ENCODE results near the gene EID1.

EID1 gene

DNA sequence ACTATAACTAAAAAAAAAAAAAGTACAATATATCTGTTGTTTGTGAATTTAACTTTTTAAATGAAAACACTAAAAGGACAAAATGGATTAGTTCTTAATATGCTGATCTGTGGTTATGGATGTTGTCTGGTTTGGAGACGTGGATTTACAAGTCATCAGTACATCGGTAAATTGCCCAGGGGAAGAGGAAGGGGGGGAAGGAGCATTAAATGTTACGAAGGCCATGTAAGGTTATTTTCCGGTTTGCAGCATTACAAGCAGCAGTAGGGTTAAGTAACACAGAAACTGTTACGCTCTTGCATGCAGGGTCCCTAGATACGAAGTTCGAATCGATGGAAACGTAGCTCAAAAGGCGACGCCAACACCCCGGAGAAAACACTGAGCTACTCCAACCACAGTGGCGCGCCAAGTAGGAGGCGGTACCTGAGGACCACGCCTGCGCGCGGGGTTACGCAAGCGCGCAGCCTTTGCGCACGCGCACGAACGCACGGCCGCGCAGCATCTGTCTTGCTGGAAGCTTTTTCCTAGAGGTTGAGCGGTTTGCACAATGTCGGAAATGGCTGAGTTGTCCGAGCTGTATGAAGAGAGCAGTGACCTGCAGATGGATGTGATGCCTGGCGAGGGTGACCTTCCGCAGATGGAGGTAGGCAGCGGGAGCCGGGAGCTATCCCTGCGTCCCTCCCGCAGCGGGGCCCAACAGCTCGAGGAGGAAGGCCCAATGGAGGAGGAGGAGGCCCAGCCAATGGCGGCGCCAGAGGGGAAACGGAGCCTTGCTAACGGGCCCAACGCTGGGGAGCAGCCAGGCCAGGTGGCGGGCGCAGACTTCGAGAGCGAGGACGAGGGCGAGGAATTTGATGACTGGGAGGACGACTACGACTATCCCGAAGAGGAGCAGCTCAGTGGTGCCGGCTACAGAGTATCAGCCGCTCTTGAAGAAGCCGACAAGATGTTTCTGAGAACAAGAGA lies at the start of gene EID1:
Gene EID1 (plus strand): TSS at position 505 of the 966 bp plus-strand sequence. CDS start 43 bp downstream, at position 548.
- DNase-seq (ENCODE audit: low read depth): peak; percentile 98
- peak within 1 kb of the TSS; percentile 97 for H3K4me3 ChIP-seq (ENCODE audit: low read depth, low read length)
- TF ChIP-seq, protein P1, sequence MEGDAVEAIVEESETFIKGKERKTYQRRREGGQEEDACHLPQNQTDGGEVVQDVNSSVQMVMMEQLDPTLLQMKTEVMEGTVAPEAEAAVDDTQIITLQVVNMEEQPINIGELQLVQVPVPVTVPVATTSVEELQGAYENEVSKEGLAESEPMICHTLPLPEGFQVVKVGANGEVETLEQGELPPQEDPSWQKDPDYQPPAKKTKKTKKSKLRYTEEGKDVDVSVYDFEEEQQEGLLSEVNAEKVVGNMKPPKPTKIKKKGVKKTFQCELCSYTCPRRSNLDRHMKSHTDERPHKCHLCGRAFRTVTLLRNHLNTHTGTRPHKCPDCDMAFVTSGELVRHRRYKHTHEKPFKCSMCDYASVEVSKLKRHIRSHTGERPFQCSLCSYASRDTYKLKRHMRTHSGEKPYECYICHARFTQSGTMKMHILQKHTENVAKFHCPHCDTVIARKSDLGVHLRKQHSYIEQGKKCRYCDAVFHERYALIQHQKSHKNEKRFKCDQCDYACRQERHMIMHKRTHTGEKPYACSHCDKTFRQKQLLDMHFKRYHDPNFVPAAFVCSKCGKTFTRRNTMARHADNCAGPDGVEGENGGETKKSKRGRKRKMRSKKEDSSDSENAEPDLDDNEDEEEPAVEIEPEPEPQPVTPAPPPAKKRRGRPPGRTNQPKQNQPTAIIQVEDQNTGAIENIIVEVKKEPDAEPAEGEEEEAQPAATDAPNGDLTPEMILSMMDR (conservative IDR thresholded peaks at IDR 0.05; ENCODE audit: low read depth, low read length): no peak

DNA sequence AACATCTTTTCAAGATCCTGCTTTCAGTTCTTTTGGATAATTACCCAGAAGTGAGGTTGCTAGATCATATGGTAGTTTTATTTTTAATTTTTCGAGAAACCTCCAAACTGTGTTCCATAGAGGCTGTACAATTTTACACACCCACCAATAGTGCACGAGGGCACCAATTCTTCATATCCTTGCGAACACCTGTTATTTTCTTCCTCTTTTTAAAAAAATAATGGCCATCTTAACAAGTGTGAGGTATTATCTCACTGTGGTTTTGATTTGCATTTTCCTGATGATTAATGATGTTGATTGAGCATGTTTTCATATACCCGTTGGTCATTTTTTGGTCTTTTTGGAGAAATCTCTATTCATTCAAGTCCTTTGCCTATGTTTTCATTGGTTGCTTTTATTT lies 49.5 kb upstream of the EID1 start:
- DNase-seq (ENCODE audit: low read depth): no peak
- H3K4me3 ChIP-seq (ENCODE audit: low read depth, low read length): no peak overlapping the region
- TF ChIP-seq, protein P1 (conservative IDR thresholded peaks at IDR 0.05; ENCODE audit: low read depth, low read length): no peak

DNA sequence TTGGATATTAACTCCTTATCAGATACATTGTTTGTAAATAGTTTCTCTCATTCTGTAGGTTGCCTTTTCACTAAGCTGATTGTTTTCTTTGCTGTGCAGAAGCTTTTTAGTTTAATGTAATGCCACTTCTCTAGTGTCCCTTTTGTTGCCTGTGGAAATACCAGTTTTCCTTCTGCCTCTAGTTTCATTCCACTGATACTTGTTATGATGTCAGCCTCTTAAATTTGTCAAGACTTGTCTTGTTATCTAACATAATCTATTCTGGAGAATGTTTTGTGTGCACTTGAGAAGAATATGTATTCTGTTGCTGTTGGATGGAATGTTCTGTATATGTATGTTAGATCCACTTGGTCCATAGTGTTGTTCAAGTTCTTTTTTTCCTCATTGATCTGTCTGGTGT lies 49.0 kb upstream of the EID1 start:
- TF ChIP-seq, protein P1 (conservative IDR thresholded peaks at IDR 0.05; ENCODE audit: low read depth, low read length): no peak
- H3K4me3 ChIP-seq (ENCODE audit: low read depth, low read length): no peak overlapping the region
- DNase-seq (ENCODE audit: low read depth): no peak

DNA sequence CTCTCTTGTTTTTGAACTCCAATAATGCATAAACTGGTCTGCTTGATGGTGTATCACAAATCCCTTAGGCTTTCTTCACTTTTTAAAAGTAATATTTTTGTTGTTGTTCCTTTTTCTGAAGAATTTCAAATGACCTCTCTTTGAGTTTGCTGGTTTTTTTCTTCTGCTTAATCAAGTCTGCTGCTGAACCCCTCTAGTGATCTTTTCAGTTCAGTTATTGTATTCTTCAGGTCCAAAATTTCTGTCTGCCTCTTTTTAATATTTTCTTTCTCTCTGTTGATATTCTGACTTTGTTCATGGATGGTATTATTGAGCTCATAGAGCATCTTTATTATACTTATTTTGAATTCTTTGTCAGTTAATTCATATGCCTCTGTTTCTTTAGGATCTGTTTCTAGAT lies 45.3 kb upstream of the EID1 start:
- no peak overlapping the region for H3K4me3 ChIP-seq (ENCODE audit: low read depth, low read length)
- DNase-seq (ENCODE audit: low read depth): no peak
- TF ChIP-seq, protein P1 (conservative IDR thresholded peaks at IDR 0.05; ENCODE audit: low read depth, low read length): no peak

DNA sequence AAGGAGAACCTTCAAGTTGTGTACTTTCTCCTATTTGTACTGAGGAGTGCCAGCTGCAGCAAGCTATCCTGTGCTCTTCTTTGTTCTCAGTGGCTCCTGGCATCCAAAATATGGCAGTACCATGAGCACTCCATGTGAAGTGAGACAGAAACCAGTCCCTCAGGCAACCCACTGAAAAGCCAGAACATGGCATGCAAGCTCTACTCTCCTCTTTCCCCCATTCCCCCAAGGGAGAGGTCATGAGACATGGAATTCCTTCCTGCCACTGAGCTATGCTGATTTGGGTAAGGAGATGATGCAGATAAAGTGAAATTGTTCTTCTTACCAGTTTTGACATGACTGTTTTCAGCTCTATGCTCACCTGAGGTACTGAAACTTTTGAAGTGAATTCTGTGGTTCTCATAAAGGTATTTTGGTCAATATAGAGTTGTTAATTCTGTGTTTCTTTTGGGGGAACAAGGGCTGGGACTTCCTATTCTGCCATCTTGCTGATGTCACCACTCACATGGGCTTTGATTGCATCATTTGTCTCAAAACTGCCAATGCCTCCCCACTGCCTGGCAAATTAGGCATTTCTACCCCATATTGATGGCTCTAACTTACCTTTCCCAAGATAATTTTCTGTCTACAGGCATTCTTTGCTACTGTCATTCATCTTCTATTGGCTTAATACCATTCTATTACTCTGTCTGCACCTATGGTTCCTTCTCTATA lies 44.3 kb upstream of the EID1 start:
- TF ChIP-seq, protein P1 (conservative IDR thresholded peaks at IDR 0.05; ENCODE audit: low read depth, low read length): no peak
- no peak for DNase-seq (ENCODE audit: low read depth)
- H3K4me3 ChIP-seq (ENCODE audit: low read depth, low read length): no peak overlapping the region

- DNase-seq (ENCODE audit: low read depth): no peak
- no peak overlapping the region for H3K4me3 ChIP-seq (ENCODE audit: low read depth, low read length)
- TF ChIP-seq, protein P1 (conservative IDR thresholded peaks at IDR 0.05; ENCODE audit: low read depth, low read length): no peak
Observed at GRCh38 chr15:48834756-48835155, 43.2 kb upstream of the EID1 start.
